Activated CD4-positive, alpha-beta T cell treated with anti-CD3 and anti-CD28 coated beads, Interleukin-2, amount 10 ng/mL, durations not matched to agents 24 days and 14 days (primary cell): ENCODE data around the gene PIGB. TPM values are rescaled to one million over a fixed set of nuclear protein-coding genes. Genes with fewer than 3 reads are reported as not detected.
"Not testable (repeated sequence)": the region's sequence is repeated elsewhere in the genome, so short reads cannot be mapped to it uniquely, and the experiment has no call there.

Source experiments
- DNase-seq: peaks from one replicate; pipeline ENCODE4 v3.0.0; 2022
- H3K27ac Mint-ChIP-seq: one replicate; pipeline ENCODE4 v1.8.0; 2022; ENCODE audit warnings: mild to moderate bottlenecking, mixed read lengths
- H3K27me3 Mint-ChIP-seq: one replicate; pipeline ENCODE4 v1.8.0; 2022; ENCODE audit warnings: mixed read lengths
- H3K36me3 Mint-ChIP-seq: one replicate; pipeline ENCODE4 v1.8.0; 2022; ENCODE audit warnings: low read depth, mild to moderate bottlenecking, mixed read lengths
- H3K4me1 Mint-ChIP-seq: one replicate; pipeline ENCODE4 v1.8.0; 2021; ENCODE audit warnings: mixed read lengths
- H3K4me3 Mint-ChIP-seq: one replicate; pipeline ENCODE4 v1.8.0; 2022; ENCODE audit warnings: mild to moderate bottlenecking, moderate library complexity, mixed read lengths
- H3K9me3 Mint-ChIP-seq: one replicate; pipeline ENCODE4 v1.8.0; 2021; ENCODE audit warnings: mixed read lengths
- intact Hi-C: fragments of 100-400 bp; cut with micrococcal nuclease; formaldehyde crosslinking; loops from one replicate; pipeline ENCODE4 v1.15.1; 2023
- total RNA-seq: library from RNA; stranded (reverse); gene quantifications from 2 replicates; pipeline ENCODE4 v1.2.3, GENCODE V29; 2022

Gene PIGB
- total RNA-seq, 1 donor from 2014 or later: 13.3 TPM

DNA sequence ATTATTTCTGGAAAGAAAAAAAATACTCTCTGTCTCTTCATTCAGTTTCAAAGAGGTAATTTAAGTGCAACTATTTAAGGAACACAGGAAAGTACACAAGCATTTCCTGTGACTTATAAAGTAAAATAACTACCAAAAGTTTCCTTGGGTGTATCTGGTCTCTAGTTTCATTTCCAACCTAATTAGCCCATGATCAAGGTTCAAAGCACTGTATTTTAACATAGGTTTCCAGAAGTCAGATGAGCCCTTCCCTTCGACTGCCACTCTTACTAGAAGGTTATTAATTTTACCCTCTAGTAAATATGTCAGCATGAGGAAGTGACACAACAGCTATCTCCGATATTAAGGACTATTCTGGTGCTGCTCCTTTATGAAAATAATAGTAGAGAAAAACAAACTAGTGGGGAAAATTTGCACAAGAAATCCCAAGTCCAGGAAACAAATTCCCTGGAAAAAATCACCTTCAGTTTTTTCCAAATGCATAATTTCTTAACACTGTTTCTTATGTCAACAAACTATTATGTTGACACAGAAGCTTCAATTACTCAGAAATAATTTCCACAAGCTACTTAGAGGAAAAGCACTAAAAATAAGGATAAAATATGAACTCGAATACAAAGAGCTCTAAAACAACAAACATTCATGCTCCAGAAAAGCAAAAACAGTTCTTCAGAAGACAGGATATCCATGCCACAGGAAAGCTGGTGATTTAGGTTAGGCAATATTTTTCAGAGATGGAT, 53.8 kb downstream of the PIGB start:
- Mint-ChIP-seq H3K27me3 (no peaks in the 10 kb centered on the region), H3K9me3 (no peaks in the 10 kb centered on the region), H3K4me1 (peaks cover 12% of the 10 kb centered on the region), H3K4me3 (no peak overlapping the region), H3K36me3 (peaks cover 13% of the 10 kb centered on the region), H3K27ac (peak overlapping the region; percentile 35)
- no peak for DNase-seq
- intact Hi-C loops: no loop called here

GRCh38 chr15:55379095-55379494, 60.1 kb downstream of the PIGB start:
- H3K9me3 Mint-ChIP-seq: no peaks in the 10 kb centered on the region
- H3K4me1 Mint-ChIP-seq: no peaks in the 10 kb centered on the region
- H3K27me3 Mint-ChIP-seq: no peaks in the 10 kb centered on the region
- no peak for DNase-seq
- intact Hi-C loops: no loop called here
- no peak overlapping the region for H3K4me3 Mint-ChIP-seq
- H3K27ac Mint-ChIP-seq: no peak overlapping the region
- H3K36me3 Mint-ChIP-seq: peaks cover 13% of the 10 kb centered on the region

DNA sequence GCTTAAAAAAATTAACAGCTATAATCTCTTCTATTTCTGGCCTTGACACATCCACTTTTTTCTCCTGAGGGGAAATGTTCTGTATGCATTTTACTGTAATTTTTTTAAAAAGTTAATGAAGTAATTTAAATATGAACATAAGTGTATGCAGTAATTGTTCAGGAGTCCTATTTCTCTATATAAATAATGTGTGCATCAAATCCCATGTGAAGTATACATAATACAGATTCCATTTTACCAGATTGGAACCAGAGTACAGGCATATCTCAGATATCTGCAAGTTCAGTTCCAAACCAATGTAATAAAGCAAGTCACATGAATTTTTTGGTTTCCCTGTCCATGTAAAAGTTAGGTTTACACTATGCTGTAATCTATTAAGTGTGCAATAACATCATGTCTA, 62.6 kb downstream of the PIGB start:
- Mint-ChIP-seq H3K27me3 (no peaks in the 10 kb centered on the region), H3K27ac (no peak overlapping the region), H3K4me3 (no peak overlapping the region), H3K4me1 (no peaks in the 10 kb centered on the region), H3K9me3 (no peaks in the 10 kb centered on the region), H3K36me3 (peaks cover 11% of the 10 kb centered on the region)
- intact Hi-C loops: no loop called here
- no peak for DNase-seq

- Mint-ChIP-seq H3K27me3 (no peaks in the 10 kb centered on the region), H3K9me3 (no peaks in the 10 kb centered on the region), H3K27ac (no peak overlapping the region), H3K4me3 (no peak overlapping the region), H3K4me1 (no peaks in the 10 kb centered on the region), H3K36me3 (peaks cover 12% of the 10 kb centered on the region)
- intact Hi-C loops: no loop called here
- no peak for DNase-seq
Measured at GRCh38 chr15:55383687-55384086, 64.7 kb downstream of the PIGB start.

- no peak overlapping the region for H3K27ac Mint-ChIP-seq
- H3K9me3 Mint-ChIP-seq: no peaks in the 10 kb centered on the region
- H3K27me3 Mint-ChIP-seq: no peaks in the 10 kb centered on the region
- peaks cover 4% of the 10 kb centered on the region for H3K4me1 Mint-ChIP-seq
- no peak for DNase-seq
- no peak overlapping the region for H3K4me3 Mint-ChIP-seq
- intact Hi-C loops: no loop called here
- H3K36me3 Mint-ChIP-seq: peaks cover 12% of the 10 kb centered on the region
Measured at GRCh38 chr15:55387027-55387426, 68.0 kb downstream of the PIGB start.

GRCh38 chr15:55389264-55389607, 70.2 kb downstream of the PIGB start:
- no peaks in the 10 kb centered on the region for H3K27me3 Mint-ChIP-seq
- peaks cover 4% of the 10 kb centered on the region for H3K4me1 Mint-ChIP-seq
- H3K9me3 Mint-ChIP-seq: no peaks in the 10 kb centered on the region
- peaks cover 7% of the 10 kb centered on the region for H3K36me3 Mint-ChIP-seq
- DNase-seq: no peak
- no peak overlapping the region for H3K4me3 Mint-ChIP-seq
- no peak overlapping the region for H3K27ac Mint-ChIP-seq
- intact Hi-C loops: no loop called here

GRCh38 chr15:55394694-55395093, 75.7 kb downstream of the PIGB start:
- Mint-ChIP-seq H3K27ac (no peak overlapping the region), H3K27me3 (no peaks in the 10 kb centered on the region), H3K4me3 (no peak overlapping the region), H3K9me3 (peaks cover 4% of the 10 kb centered on the region), H3K36me3 (peaks cover 14% of the 10 kb centered on the region), H3K4me1 (no peaks in the 10 kb centered on the region)
- intact Hi-C loops: no loop called here
- DNase-seq: no peak

DNA sequence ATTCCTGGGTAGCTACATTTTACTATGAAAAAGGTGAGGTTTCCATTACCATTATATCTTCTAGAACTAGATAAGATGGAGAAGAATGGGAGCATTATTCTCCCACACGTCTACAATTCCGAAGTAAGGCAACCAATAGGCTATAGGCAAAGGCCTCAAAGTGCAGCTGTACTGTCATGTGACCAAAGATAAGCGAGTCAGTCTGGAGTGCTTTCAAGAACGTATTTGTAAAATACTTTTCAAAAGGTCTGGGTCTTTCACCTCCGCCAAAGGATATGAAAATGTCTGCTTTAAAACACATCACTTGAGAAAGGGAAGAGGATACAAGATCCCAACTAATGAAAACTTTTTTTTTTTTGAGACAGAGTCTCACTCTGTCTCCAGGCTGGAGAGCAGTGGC, 79.2 kb downstream of the PIGB start:
- DNase-seq: no peak
- Mint-ChIP-seq H3K9me3 (peaks cover 8% of the 10 kb centered on the region), H3K27me3 (no peaks in the 10 kb centered on the region), H3K4me3 (no peak overlapping the region), H3K4me1 (peaks cover 10% of the 10 kb centered on the region), H3K27ac (no peak overlapping the region), H3K36me3 (peaks cover 17% of the 10 kb centered on the region)
- intact Hi-C loops: no loop called here

- H3K4me3 Mint-ChIP-seq, H3K27ac Mint-ChIP-seq, DNase-seq, H3K9me3 Mint-ChIP-seq, H3K27me3 Mint-ChIP-seq: not testable (repeated sequence)
- intact Hi-C loops: loop anchor here (10.0 kb wide), 2 partner anchors 175 to 845 kb away; partner anchors contain the start of gene RFX7
- peaks cover 20% of the 10 kb centered on the region for H3K4me1 Mint-ChIP-seq
- H3K36me3 Mint-ChIP-seq: peaks cover 17% of the 10 kb centered on the region
Measured at GRCh38 chr15:55400050-55400449, 81.0 kb downstream of the PIGB start.

- H3K36me3 Mint-ChIP-seq: peaks cover 13% of the 10 kb centered on the region
- DNase-seq: no peak
- H3K27me3 Mint-ChIP-seq: no peaks in the 10 kb centered on the region
- H3K4me3 Mint-ChIP-seq: no peak overlapping the region
- peaks cover 27% of the 10 kb centered on the region for H3K4me1 Mint-ChIP-seq
- no peak overlapping the region for H3K27ac Mint-ChIP-seq
- peaks cover 4% of the 10 kb centered on the region for H3K9me3 Mint-ChIP-seq
- intact Hi-C loops: loop anchor here (10.0 kb wide), 2 partner anchors 177 to 843 kb away; partner anchors contain the start of gene RFX7
Measured at GRCh38 chr15:55401786-55402246, 82.8 kb downstream of the PIGB start.

GRCh38 chr15:55402707-55403106, 83.7 kb downstream of the PIGB start:
- intact Hi-C loops: loop anchor here (10.0 kb wide), 2 partner anchors 178 to 842 kb away; partner anchors contain the start of gene RFX7
- Mint-ChIP-seq H3K36me3 (peaks cover 13% of the 10 kb centered on the region), H3K4me3 (no peak overlapping the region), H3K27ac (peak overlapping the region; percentile 30), H3K27me3 (no peaks in the 10 kb centered on the region), H3K4me1 (peaks cover 31% of the 10 kb centered on the region), H3K9me3 (peaks cover 4% of the 10 kb centered on the region)
- DNase-seq: no peak

GRCh38 chr15:55403531-55403930, 84.5 kb downstream of the PIGB start:
- peaks cover 4% of the 10 kb centered on the region for H3K9me3 Mint-ChIP-seq
- no peak overlapping the region for H3K4me3 Mint-ChIP-seq
- intact Hi-C loops: loop anchor here (10.0 kb wide), 2 partner anchors 179 to 841 kb away; partner anchors contain the start of gene RFX7

More at GRCh38 chr15:55403531-55403930, 84.5 kb downstream of the PIGB start:
- Mint-ChIP-seq H3K27ac (peak overlapping the region; percentile 5), H3K36me3 (peaks cover 8% of the 10 kb centered on the region), H3K4me1 (peaks cover 33% of the 10 kb centered on the region), H3K27me3 (no peaks in the 10 kb centered on the region)
- DNase-seq: no peak
